HG02798 (cell line): ENCODE results near the gene CA11.
"Not testable (repeated sequence)": the region's sequence is repeated elsewhere in the genome, so short reads cannot be mapped to it uniquely, and the experiment has no call there.

Source experiments
- ATAC-seq: cut with Tn5 transposase; IDR thresholded peaks from one replicate; pipeline ENCODE4 v1.9.1; 2021; ENCODE audit warnings: mild to moderate bottlenecking; ENCODE audit not compliant: unreplicated experiment, poor library complexity

CA11 gene

DNA sequence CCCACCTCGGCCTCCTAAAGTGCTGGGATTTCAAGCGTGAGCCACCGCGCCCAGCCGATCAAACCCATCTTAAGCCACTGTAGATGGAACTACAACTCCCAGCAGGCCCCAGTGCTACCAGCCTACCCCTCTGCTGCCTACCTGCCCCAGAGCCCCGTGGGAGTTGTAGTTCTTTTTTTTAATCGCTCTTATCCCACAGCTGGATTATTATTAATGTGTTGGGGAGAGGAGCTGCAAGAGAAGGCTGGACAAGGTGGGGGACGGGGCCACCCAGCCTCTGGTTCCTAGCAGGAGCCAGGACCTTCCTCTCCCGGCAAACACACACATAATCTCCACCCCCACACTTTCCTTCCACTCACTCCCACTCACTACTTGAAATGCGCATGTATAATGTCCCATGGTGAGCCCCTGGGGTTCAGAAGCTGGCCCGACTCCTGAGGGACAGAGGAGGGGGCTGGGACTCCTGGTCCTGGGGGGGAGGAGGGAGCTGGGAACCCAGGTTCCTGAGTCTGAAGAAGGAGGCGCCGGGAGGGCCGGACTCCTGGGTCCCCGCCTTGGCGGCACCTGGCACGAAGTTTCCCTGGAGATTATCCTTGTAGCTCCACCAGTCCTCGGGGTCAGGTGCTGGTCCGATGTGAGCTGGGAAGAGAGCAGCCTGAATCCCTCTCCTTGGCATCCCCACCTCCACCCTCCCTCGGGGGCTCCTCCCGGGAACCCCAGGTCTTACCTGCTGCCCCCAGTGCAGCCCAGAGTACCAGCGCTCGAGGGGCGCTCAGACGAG is 958 bp downstream of the CA11 start:
- peak; percentile 44 for ATAC-seq

DNA sequence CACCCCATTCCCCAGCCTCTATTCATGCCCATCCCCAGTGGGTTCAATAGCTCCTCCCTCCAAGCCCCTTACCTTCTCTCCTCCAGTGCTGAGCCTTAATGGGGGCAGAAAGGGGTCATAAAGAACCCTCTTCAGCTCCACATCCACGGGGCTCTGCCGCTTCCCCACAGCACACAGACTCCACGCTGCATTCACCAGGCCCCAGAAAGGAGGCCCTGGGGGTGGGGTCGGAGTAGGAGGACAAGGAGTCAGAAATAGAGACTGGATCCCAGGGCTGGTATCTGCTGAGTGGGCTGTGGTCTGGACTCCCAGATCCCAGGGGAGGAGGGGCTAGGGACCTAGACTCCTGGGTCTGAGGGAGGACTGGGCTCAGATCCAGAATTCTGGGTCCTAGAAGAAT is 1.6 kb downstream of the CA11 start:
- no peak for ATAC-seq

DNA sequence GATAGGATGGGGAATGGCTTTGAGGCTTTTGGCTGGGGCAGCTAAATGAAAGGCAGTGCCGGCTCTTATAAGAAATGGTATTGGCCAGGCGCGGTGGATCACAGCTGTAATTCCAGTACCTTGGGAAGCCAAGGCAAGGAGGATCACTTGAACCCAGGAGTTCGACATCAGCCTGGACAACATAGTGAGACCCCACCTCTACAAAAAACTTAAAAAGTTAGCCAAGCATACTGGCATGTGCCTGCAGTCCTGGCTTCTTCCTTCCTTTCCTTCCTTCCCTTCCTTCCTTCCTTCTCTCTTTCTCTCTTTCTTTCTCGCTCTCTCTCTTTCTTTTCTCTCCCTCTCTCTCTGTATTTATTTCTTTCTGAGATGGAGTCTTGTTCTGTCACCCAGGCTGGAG is 3.1 kb downstream of the CA11 start:
- no peak for ATAC-seq

DNA sequence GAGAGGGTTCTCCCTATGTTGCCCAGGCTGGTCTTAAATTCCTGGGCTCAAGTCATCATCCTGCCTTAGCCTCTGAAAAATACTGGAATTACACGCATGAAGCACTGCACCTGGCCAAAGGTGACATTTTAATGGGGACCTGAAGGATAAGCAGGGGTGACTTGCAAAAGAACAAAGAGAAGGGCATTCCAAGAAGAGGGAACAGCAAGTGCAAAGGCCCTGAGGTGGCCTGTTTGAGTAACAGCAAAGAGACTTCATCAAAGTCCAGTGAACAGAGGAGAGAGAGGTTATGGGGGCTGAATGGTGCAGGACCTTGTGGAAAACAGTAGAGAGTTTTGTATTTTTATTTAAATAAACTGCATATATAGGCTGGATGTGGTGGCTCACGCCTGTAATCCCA is 4.1 kb downstream of the CA11 start:
- no peak for ATAC-seq

DNA sequence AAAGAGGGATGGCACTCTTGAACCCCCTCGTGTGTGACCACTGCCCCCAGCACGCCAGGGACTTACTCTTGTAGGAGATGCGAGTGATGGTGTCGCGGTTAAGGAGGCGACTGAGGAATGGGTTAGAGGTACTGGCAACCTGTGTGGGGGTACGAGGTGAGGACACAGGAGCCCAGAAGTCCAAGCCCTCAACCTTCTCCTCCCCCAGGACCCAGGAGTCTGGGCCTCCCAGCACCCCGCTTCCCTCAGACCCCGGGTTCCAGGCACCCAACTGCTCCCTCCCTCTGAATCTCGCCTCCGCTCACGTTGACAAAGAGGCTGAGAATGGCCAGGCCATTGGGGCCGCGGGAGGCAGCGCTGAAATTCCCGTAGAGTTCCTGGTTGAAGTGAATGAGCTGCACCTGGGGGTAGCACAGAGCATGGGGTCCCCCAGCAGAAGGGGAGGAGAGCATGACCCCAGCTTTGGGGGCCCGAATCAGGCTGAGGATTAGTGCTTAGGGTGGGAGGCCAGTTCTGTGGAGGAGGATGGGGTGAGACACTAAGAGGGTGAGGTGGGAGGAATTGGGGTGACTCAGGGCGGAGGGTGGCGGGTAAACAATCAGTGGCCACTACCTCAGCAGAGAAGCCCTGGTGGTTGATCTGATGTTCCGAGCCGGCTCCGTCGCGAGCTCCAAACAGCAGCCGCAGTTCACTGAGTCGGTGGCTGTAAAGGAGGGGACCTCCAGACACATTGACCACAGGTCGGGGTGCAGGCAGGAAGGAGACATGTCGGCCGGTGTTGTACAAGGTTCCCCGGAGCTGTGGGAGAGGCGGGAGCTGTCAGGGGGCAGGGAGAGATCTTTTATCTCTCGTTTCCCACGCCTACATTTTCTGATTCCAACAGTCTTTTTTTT is 6.3 kb downstream of the CA11 start:
- no peak for ATAC-seq

DNA sequence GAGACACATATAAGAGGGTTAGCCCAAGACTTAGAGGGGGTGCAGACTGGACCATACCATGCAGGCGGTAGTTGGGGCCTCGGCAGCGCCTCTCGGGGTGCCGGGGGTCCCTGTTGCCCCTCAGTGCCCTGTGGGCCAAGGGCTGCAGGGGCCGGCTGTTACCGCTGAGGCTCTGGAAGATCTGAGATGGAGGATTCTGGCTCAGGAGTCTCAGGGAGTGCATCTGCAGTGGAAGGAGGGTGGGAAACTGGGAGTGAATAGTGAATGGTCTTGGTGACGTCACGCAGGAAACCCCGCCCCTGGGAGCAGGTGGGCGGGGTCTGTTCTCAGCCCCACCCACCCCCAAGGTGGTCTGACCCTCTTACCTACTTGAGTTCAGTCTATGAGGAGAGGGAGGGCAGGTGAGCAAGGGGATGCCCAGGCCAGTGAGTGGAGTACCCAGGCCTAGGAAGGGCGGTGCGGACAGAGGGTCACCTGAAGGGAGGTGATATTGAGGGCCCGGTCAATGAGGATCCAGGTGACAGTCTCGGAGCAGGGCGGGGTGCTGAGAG is 7.1 kb downstream of the CA11 start:
- ATAC-seq, result no peak

DNA sequence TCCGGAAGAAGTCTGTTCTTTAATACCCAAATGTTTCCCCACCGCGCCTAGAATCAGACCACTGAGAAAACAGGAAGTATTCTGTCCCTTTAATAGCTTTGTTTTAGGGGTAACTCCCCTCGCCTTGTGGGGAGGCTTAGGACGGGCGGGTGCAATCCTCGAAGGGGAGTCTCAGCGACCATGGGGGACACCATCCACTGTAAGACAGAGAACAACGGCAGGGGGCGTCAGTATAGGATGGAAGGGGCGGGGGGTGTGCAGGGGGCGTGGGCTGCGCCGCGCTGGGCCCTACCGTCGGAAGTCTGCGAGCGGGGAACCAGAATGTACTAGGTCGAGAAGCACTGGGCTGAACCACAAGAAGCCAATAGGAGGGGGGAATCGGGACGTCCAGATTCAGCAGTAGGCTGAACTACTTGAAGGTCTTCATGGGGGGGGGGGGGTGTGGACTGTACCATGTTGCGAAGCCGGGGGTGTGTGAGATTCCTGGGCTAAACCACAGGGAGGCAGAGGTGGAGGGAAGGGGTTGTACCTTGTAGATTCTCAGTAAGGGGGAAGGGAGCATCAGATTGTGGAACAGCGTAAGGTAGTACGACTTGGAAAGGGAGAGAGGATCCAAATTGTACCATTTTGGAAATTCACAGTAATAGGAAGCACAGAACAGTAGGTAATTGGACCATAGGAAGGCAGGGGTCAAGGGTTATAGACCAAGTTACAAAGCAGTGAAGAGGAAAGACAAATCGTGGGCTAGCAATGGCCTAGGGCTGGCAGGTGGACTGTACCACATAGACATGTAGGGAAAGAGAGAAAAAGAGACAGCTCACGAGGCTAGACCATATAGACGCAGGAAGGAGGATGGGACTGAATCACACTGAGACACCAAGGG is 7.8 kb downstream of the CA11 start:
- ATAC-seq, result peak; percentile 12

DNA sequence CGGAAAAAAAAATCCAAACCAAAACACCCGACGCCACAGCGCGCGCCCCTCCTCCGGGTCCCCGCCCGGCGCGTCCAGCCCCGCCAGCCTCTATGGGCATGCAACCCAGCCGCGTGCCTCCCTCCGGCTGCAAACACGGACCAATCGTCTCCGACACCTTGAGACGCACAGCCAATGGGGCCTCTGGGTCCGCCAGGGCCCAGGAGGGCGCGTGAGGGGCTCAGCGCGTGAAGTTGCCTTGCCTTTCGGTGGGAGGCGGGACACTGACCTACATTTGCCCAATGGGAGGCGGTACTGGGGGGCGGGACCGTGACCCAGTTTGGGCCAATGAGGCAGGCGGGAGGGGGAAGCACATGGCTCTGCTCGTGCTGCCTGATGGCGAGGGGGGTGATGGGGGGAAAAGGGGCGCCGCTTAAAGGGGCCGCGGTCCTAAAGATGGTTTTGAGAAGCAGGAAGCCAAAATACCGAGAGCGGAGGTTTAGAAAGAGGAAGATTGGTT is 8.5 kb downstream of the CA11 start:
- ATAC-seq, result peak; percentile 82

DNA sequence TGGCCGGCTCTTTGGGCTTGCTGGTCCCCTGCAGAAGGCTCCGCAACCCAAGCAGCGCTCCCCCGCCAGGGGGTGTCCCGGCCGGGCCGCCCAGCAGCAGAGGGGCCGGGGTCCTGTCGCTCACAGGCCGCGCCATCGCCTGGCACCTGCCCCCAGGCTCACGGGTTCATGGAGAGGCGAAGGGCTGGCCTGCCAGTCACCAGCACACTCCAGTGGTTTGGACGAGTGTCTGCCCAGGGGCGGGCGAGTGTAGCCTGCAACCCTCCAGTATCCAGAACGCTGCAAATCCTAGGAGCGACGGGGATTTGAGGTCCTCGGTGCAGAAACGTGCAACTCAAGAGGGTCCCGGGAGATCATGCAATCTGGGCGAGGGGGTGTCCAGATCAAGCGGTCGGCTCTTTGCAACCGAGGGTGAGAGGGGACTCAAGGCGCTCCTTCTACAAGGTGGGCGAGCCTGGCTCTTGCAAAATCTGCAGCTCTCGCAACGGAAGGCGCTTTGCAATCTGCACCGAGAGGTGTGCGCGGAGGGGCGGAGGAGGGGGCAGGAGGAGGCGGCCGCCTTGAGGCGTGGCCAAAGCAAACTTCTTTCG is 9.0 kb downstream of the CA11 start, which contains the start of gene DBP:
Gene DBP, minus strand, starts transcription at position 521 of the 590 bp plus-strand sequence. Its CDS starts 385 bp downstream, at position 136.
- no peak for ATAC-seq

DNA sequence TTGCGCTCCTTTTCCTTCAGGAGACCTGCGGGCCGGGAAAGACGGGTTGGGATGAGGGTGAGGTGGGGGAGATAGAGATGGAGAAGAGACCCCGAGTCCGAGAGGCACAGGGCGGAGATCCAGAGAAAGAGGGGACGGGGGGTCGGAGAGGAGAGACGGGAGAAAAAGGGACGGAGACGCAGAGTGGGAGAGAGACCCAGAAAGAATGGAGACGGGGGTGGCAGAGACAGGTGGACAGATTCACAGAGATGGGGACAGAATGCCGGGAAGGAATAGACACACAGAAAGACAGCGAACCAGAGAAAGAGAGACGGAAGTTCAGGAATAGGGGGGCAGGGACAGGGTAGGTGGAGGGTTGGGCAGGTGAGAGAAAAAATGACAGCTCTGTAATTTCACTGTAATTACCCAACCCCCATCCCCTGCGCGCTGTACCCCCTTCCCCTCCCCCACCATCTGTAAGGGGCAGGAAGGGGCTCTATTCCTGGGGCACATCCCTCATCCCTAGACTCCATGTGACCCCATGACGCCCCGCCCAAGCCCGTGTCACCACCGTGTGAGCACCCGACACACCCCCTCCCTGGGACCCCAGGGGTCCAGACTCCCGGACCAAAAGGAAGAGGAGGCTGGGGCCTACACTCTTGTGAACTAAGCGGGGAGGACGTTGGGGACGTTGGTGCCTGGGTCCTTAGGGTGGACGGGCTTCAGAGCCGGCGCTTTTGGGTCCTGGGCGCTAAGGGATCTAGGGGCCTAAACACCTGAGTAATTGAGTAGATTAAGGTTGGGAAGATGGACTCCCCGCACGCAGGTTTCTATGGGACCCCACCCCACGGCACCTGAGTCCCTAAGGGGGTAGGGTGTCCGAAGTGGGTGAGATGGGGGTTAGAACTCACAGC is 9.8 kb downstream of the CA11 start:
- no peak for ATAC-seq

DNA sequence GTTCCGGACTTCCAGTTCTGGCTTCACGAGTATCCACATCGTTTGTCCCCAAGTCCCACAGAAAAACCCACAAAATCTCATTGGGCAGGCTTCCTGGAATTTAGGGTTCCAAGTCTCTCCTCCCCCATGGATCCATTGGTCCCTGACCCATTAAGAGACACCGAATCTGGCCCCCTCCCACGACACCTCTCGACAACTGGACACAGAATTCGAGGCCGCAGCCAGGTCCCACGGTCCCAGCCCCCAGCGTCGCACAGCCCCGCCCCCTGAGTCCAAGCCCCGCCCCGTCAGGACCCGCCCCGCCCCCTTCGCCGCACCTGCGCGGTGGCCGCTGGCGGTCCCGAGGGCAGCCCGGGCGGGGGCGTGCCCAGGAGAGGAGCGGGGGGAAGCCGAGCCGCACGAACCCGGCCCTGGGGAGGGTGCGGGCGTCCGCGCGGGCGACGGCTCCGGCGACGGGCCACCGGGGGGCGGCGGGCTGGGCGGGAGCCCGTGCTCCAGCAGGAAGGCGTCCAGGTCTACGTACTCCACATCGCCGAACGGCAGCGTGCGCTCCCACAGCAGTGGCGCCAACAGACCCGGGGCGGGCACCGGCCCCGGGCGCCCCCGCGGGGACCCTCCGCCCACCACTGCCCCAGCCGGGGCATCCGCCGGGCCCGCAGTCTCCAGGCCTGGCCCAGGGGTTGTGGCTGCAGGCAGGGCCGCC is 10.6 kb downstream of the CA11 start:
- no peak for ATAC-seq

DNA sequence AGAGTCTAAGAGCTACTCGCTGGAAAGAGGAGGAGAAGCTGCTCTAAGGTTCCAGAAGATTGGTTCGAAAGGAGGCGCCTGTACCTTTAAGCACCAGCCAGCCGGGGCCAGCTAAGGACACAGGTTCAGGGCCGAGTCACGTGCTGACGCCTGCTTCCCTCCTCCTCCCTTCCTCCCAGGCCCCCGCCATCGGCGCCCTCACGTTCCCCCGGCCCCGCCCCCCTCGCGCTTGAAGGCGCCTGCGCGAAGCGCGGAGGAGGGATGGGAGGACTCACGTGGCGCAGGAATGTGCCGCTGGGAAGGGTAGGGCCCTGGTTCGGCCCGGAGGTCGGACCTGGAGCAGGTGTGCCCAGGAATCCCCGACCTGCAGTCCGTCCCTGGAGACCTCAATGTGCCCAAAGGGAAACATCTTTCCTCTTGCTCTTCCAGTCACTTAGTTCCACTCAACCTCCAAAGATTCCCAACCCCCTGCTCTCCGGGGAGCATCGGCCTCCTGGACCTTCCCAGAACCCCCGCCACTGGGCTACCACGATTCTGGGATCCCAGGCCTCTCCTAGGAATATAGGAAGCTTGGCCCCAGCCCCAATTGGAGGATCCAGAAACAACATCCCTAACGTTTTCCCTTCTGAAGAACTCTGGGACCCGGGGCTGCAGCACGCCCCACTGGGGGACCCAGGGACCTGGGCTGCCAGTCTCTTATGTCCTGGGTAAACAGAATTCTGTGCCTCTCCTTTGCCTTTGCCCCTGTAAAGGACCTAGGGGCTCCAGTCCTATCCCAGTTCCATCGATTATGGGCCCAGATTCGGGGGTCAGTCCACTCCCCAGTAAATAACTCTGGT is 11.3 kb downstream of the CA11 start:
- ATAC-seq, result peak; percentile 39

DNA sequence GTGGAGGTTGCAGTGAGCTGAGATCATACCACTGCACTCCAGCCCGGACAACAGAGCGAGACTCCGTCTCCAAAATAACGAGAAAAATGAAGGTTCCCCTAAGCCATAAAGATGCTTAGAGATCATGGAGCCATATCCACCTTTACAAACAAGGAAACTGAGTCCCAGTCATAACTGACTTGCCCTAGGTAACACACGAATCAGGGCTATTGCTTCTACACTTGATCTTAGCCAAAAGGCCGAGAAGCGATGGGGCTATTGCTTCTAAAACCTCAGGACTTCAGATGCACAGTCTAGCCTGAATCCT is 12.0 kb downstream of the CA11 start:
- no peak for ATAC-seq

DNA sequence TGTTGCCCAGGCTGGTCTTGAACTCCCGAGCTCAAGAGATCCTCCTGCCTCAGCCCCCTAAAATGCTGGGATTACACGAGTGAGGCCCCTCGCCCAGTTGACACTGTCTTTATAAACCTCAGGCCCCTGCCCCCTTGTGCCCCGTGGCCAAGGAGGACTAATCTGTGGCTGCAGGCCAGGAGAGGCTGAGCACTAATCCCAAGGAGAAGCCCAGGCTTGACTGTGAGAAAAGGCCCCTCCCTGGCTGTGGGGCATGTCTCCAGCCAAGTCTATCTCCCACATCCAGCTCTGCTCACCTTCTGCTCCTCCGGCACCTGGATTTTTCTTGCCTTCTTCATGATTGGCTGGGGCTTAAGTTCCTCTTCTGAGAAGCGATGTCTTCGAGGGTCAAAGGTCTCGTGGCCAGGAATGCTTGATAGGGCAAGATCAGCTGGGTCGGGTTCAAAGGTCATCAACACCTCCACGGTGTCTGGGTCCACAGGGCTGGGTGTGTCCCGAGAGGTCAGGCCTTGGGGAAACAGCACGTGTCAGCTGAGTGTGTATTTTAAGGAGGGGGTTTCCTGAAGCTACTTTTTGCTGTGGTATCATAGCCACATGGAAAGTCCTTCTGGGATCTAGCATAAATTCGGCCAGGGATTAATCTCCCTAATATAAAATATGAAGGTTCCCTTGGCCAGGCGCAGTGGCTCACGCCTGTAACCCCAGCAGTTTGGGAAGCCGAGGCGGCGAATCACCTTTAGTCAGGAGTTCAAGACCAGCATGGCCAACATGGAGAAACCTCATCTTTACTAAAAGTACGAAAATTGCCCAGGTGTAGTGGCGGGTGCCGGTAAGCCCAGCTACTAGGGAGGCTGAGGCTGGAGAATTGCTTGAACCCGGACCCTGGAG is 12.6 kb downstream of the CA11 start:
- no peak for ATAC-seq

DNA sequence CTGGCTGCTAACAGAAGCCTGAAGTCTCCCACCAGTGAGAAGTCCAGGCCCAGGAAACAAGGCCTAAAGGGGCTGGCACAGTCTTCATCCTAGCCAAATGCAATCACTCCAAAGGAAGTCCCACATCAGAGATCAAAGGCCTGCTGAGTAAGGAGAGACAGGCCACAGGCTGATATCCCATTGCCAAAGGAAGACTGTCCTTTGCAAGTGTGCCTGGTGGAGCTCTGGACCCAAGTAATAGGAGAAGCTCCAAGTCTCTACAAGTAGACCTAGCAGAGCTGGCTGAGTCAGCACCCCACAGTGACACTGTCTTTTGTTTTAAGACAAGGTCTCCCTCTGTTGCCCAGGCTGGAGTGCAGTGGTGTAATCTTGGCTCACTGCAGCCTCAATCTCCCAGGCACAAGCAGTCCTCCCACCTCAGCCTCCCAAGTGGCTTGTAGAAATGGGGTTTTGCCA is 13.3 kb downstream of the CA11 start:
- no peak for ATAC-seq

DNA sequence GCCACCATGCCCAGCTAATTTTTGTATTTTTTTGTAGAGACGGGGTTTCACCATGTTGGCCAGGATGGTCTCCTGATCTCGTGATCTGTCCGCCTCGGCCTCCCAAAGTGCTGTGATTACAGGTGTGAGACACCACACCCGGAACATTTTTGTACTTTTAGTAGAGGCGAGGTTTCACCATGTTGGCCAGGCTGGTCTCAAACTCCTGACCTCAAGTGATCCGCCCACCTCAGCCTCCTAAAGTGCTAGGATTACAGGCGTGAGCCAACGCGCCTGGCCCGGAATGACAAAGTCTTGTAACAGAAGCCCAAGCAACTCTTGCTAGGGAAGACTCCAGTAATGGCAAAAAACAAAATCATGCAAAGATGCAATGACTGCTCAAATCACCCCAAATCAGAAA is 13.7 kb downstream of the CA11 start:
- not testable (repeated sequence) for ATAC-seq
